Pancreas (tissue), 10 donors: ENCODE data around the gene ABR. TPM values are rescaled to one million over a fixed set of nuclear protein-coding genes. Genes with fewer than 3 reads are reported as not detected.

Source experiments
- ATAC-seq, 4 donors: fragments of 200-7000 bp; cut with Tn5 transposase; one replicate each; pipeline versions ENCODE4 v1.8.0 to v1.9.1; 2020; ENCODE audit warnings: mild to moderate bottlenecking in 4 of 4, moderate library complexity in 4 of 4
- DNase-seq, 6 donors: peaks; one replicate each; pipeline ENCODE4 v3.0.0-alpha.2; 2020
- FAIRE-seq: peaks from 2 replicates; lab custom pipeline; 2012; peaks lifted over from hg19 to GRCh38; lab: Jason Lieb, UNC
- H3K27ac ChIP-seq, 4 donors: fragments of 200-600 bp; sonication (generic); 1 replicate in 3 of 4; 2 replicates in 1 of 4; pipeline versions ENCODE4 v1.5.0 to v1.8.0; 2020
- H3K27me3 ChIP-seq, 4 donors: fragments of 200-600 bp; one replicate each; pipeline ENCODE4 v1.8.0; 2021
- H3K36me3 ChIP-seq, 3 donors: fragments of 200-600 bp; sonication (generic) in 1 of 3; one replicate each; pipeline versions ENCODE4 v1.5.0 to v1.8.0; 2020 to 2021
- H3K4me1 ChIP-seq, 3 donors: fragments of 200-600 bp; one replicate each; pipeline ENCODE4 v1.8.0; 2021
- H3K4me3 ChIP-seq, 4 donors: fragments of 200-600 bp; sonication (generic) in 2 of 4; one replicate each; pipeline versions ENCODE4 v1.5.0 to v1.8.0; 2020 to 2021
- H3K9me3 ChIP-seq, 4 donors: fragments of 200-600 bp; one replicate each; pipeline ENCODE4 v1.8.0; 2021
- WGBS, 2 donors: extraction: QIAGEN DNeasy Blood & Tissue Kit; methylation state at CpG; one replicate each; pipeline ENCODE4 v1.1.7; 2013; 5-methylcytosine and 5-hydroxymethylcytosine counted together
- intact Hi-C, 3 donors: fragments of 100-400 bp; cut with DNase I; formaldehyde crosslinking; loops; one replicate each; pipeline versions ENCODE4 v1.11.1 to v1.14.2; 2022
- polyA plus RNA-seq, 2 donors: library from polyadenylated mRNA; stranded (reverse); fragments of 200-250 nt; gene quantifications; one replicate each; pipeline ENCODE4 v1.2.3, GENCODE V29; 2013
- total RNA-seq, 6 donors: library from RNA; stranded (reverse); fragmentation: NEBNext Ultra II Directional in 4 of 6; extraction: Animal tissue kit (Norgen Biotek cat#: 25700) in 4 of 6; gene quantifications; one replicate each; pipeline versions ENCODE4 v1.2.1 to v1.2.4, GENCODE V29; 2021 to 2023
- TF ChIP-seq, protein P1 (sequence below), 4 donors: fragments of 200-600 bp; sonication (generic) in 3 of 4; IDR thresholded peaks; one replicate each; pipeline versions ENCODE4 v1.5.0 to v1.8.0; 2021; ENCODE audit warnings: antibody characterized with exemption in 4 of 4
- donor health status: healthy with polysubstance abuse.
- donor health status: DM: no; HTN: no; CAD: no; lungs with moderate emphysema.
- donor health status: DM: no; HTN: no; CAD: no.
- donor health status: control.
- donor health status: control.
- donor health status: Bipolar disorder and iron deficiency.
- donor health status: DM: yes; HTN: yes; CAD: no.
- donor health status: DM: no; HTN: no; CAD: no.
- donor health status: DM: no; HTN: no; CAD: no.
- donor health status: DM: yes; HTN: yes; CAD: no.

The ABR gene
- total and polyA plus RNA-seq, 8 donors = 15.4 to 65.7 (median 28.4) TPM

- H3K27ac ChIP-seq = no peak overlapping the region
- H3K4me1 ChIP-seq = no peaks in the 10 kb centered on the region
- H3K4me3 ChIP-seq = peak overlapping the region in 1 of 4 donors; percentile 9
- no peaks in the 10 kb centered on the region for H3K9me3 ChIP-seq
- ATAC-seq (peak; percentile 51 to 72 (median 68)), FAIRE-seq (no peak), DNase-seq (peak in 1 of 6 donors; percentile 30)
- intact Hi-C loops = no loop called here
- no peaks in the 10 kb centered on the region for H3K36me3 ChIP-seq
- 14 to 35% methylated on average over 6 to 28 of the region's 35 CpGs for WGBS, 2 donors
- no peaks in the 10 kb centered on the region for H3K27me3 ChIP-seq
- TF ChIP-seq, protein P1, sequence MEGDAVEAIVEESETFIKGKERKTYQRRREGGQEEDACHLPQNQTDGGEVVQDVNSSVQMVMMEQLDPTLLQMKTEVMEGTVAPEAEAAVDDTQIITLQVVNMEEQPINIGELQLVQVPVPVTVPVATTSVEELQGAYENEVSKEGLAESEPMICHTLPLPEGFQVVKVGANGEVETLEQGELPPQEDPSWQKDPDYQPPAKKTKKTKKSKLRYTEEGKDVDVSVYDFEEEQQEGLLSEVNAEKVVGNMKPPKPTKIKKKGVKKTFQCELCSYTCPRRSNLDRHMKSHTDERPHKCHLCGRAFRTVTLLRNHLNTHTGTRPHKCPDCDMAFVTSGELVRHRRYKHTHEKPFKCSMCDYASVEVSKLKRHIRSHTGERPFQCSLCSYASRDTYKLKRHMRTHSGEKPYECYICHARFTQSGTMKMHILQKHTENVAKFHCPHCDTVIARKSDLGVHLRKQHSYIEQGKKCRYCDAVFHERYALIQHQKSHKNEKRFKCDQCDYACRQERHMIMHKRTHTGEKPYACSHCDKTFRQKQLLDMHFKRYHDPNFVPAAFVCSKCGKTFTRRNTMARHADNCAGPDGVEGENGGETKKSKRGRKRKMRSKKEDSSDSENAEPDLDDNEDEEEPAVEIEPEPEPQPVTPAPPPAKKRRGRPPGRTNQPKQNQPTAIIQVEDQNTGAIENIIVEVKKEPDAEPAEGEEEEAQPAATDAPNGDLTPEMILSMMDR (IDR thresholded peaks at IDR 0.05) = no peak
Observed at GRCh38 chr17:1031711-1032110, 148.1 kb downstream of the ABR start.

DNA sequence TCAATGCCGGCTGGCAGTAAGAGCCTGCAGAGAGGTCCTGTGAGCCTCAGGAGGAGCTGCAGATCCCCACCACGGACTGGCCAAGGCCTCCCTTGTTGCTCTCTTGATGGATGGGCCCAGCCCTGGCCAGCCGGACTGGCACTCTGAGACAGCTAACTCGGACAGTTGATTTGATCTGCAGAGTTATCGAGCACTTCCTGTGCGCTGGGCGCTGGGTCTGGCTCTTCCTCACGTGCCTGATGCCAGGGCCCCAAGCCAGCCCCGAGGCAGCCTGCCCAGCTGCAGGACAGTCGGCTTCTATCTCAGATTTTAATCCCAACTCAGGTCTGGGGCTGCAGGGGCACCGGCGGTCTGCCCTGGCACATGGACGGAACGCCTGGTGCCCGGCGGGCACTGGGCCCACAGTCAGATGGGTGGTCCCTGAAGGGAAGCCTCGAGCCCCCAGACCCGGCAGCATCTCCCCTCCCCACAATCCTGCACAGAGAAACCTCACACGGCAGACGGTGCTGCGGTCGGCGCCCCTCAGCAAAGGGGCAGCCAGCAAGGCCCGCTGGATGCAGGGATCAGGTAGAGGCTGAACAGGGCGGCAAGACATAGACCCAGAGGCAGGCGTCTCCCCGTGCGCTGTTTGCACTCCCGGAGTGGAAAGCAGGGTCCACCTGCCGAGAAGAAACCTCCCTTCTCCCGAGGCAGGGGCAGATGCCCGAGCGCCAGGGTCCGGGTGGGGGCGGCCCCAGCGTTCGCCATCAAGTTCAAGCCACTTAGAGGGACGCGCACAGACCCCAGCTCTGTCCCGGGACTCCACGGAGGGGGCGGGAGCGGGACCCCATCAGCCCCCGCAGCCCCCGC, 148.9 kb downstream of the ABR start:
- intact Hi-C loops = no loop called here

DNA sequence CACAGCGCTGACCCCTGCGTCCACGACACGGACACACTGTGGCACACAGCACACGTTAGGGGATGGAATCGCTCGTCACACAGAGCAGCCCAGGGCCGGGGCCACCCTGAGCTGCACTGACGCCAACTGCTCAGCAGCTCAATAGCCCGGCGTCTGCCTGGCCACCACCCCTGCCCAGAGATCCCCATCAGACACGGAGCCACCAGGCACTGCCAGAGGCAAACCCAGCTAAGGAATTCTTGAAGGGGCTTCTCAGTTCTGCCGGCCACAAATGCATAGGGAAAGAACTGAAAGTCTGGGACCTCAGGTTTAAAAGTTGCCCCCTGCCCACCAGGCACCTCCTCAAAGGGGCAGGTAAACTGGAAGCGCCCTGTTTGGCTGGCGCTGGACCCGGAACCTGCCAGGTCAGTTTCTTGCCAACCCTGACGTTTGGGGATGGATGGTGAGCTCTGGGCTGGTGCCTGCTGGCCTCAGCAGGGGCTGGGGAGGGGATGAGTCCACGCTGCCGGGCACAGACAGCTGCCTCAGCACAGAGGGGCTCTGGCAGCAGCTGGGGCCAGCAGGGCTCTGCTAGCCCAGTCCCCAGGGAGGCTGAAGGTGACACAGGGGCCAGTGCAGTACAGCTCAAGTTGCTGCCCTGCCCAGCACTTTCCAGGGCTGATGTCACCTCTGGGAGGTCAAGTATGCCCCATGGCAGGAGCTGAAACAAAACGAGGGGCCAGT, 149.7 kb downstream of the ABR start:
- Histone ChIP-seq H3K27ac (no peak overlapping the region), H3K36me3 (no peaks in the 10 kb centered on the region), H3K4me1 (no peaks in the 10 kb centered on the region), H3K4me3 (no peak overlapping the region), H3K27me3 (no peaks in the 10 kb centered on the region), H3K9me3 (no peaks in the 10 kb centered on the region)
- ATAC-seq (peak in 1 of 4 donors; percentile 8), FAIRE-seq (no peak), DNase-seq (peak in 1 of 6 donors; percentile 52)
- TF ChIP-seq, protein P1 (IDR thresholded peaks at IDR 0.05) = no peak
- 63 to 74% methylated on average over 19 to 20 of the region's 20 CpGs for WGBS, 2 donors
- intact Hi-C loops = loop anchor here in 1 of 3 donors (10.0 kb wide), 1 partner anchor 55 kb away; no protein-coding TSS in a partner anchor

More for the DNA sequence above, 148.9 kb downstream of the ABR start:
- H3K9me3 ChIP-seq = no peaks in the 10 kb centered on the region
- ATAC-seq (peak in 2 of 4 donors; percentile 27 to 30), FAIRE-seq (no peak), DNase-seq (peak in 1 of 6 donors; percentile 71)
- no peaks in the 10 kb centered on the region for H3K27me3 ChIP-seq
- H3K4me3 ChIP-seq = peak overlapping the region in 1 of 4 donors; percentile 9
- H3K36me3 ChIP-seq = no peaks in the 10 kb centered on the region
- H3K27ac ChIP-seq = no peak overlapping the region
- TF ChIP-seq, protein P1 (IDR thresholded peaks at IDR 0.05) = no peak
- H3K4me1 ChIP-seq = no peaks in the 10 kb centered on the region
- 55 to 59% methylated on average over 37 to 45 of the region's 45 CpGs for WGBS, 2 donors

DNA sequence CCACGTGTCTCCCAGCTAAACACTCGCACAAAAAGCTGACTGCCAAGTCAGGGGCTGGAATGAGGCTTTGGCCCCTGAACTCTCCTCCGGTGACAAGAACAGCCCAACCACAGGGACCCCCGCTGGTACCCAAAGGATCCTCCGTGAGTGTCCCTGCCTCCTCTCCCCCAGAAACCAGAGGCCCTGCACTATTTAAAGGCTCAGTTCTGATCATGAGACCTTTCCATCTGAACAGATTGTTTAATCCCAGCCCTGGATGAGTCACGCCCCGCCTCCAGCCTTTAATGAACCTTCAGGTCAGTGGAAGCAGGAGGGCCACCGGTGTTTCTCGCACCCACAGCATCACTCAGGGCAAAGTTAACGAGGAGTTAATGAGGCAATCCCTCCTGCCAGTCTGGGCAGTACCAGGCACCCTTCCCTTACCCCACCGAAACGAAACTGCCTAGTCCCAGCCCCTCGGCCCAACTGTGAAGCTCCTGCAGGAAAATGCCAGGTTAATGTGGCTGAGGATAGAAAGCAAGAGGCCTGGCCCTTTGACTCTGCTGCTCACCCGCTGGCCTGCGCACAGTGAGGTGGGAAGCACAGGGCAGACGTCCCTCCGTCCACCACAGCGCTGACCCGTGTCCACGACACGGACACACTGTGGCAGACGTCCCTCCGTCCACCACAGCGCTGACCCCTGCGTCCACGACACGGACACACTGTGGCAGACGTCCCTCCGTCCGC, 150.4 kb downstream of the ABR start:
- ATAC-seq (peak in 3 of 4 donors; percentile 32 to 56 (median 40)), DNase-seq (peak in 1 of 6 donors; percentile 39), FAIRE-seq (no peak)
- no peaks in the 10 kb centered on the region for H3K4me1 ChIP-seq
- H3K27ac ChIP-seq = no peak overlapping the region
- H3K4me3 ChIP-seq = no peak overlapping the region
- no peaks in the 10 kb centered on the region for H3K36me3 ChIP-seq
- no peaks in the 10 kb centered on the region for H3K9me3 ChIP-seq
- 74 to 82% methylated on average over 30 of the region's 30 CpGs for WGBS, 2 donors
- TF ChIP-seq, protein P1 (IDR thresholded peaks at IDR 0.05) = no peak
- H3K27me3 ChIP-seq = no peaks in the 10 kb centered on the region
- intact Hi-C loops = loop anchor here in 1 of 3 donors (10.0 kb wide), 1 partner anchor 55 kb away; no protein-coding TSS in a partner anchor
